K562 (cell line): Measurements from ENCODE around the gene PALM3. TPM values are rescaled to one million over a fixed set of nuclear protein-coding genes. Genes with fewer than 3 reads are reported as not detected.
A peak's percentile ranks its signal among the peaks of the same experiment; 100 is the strongest.

Experiments
- CXXC5 ChIP-seq: fragments of 250-450 bp; sonication (Bioruptor Pico); IDR thresholded peaks from 2 replicates; pipeline ENCODE4 v1.8.0; 2022; ENCODE audit warnings: inconsistent platforms, mild to moderate bottlenecking, moderate library complexity
- DMBX1 ChIP-seq: fragments of 250-450 bp; sonication (Bioruptor Pico); IDR thresholded peaks from 2 replicates; pipeline ENCODE4 v1.8.0; 2022; ENCODE audit warnings: inconsistent platforms, mild to moderate bottlenecking, moderate library complexity, borderline replicate concordance
- NRF1 ChIP-seq, 2 experiments: fragments of 450-650 bp; IDR thresholded peaks in 1 of 2; conservative IDR thresholded peaks in 1 of 2; 2 replicates each; pipeline ENCODE4 v1.6.1; 2014; ENCODE audit warnings: mild to moderate bottlenecking in 2 of 2
- PML ChIP-seq: IDR thresholded peaks from 2 replicates; pipeline ENCODE4 v1.6.1; 2012; ENCODE audit warnings: low read length, inconsistent platforms
- RCOR1 ChIP-seq, 2 experiments: IDR thresholded peaks; 2 replicates each; pipeline ENCODE4 v1.6.1; 2012; ENCODE audit warnings: low read depth in 2 of 2, low read length in 2 of 2, borderline replicate concordance in 1 of 2, improper control_type of control experiment in 1 of 2
- YY1 ChIP-seq, 3 experiments: IDR thresholded peaks; 2 replicates each; pipeline ENCODE4 v1.6.1; 2011; ENCODE audit warnings: low read length in 2 of 3, mild to moderate bottlenecking in 2 of 3, moderate library complexity in 2 of 3, borderline replicate concordance in 1 of 3, control low read depth in 1 of 3, low read depth in 1 of 3; ENCODE audit not compliant: insufficient read depth in 3 of 3, insufficient replicate concordance in 2 of 3, control insufficient read depth in 1 of 3, insufficient read length in 1 of 3; ENCODE audit errors: extremely low read depth in 1 of 3
- ZEB2 ChIP-seq: fragments of 450-650 bp; IDR thresholded peaks from 2 replicates; pipeline ENCODE4 v1.6.1; 2016
- ZNF232 ChIP-seq: sonication (generic); formaldehyde crosslinking; IDR thresholded peaks from 2 replicates; pipeline ENCODE4 v1.8.0; 2022; ENCODE audit warnings: mild to moderate bottlenecking, missing genetic modification reagents
- polyA plus RNA-seq, 8 experiments: library from polyadenylated mRNA; depleted of rRNA in 4 of 8; stranded (reverse) in 5 of 8; unstranded in 3 of 8; fragments of >200 nt; fragmentation: Nextera tagmentation in 2 of 8; fragmentation: Illumina TruSeq in 1 of 8; extraction: Ambion mirVana in 2 of 8; extraction: Trizol in 1 of 8; gene quantifications; 2 replicates each; pipeline versions ENCODE4 v1.2.1 to v1.2.3, GENCODE V29; 2011 to 2014; ENCODE audit warnings: inconsistent platforms in 1 of 8, missing spikeins in 1 of 8
- total RNA-seq, 7 experiments: library from RNA; depleted of rRNA in 6 of 7; stranded (reverse); fragments of >200 nt in 6 of 7; fragmentation: Illumina TruSeq in 2 of 7; extraction: Trizol in 2 of 7; gene quantifications; 2 replicates each; pipeline versions ENCODE4 v1.2.1 to v1.2.3, GENCODE V29; 2011 to 2021; ENCODE audit warnings: low replicate concordance in 1 of 7
- TF ChIP-seq, protein P1 (sequence below), 3 experiments: IDR thresholded peaks in 2 of 3; conservative IDR thresholded peaks in 1 of 3; 2 replicates each; pipeline ENCODE4 v1.5.1; 2011 to 2012; ENCODE audit warnings: low read length in 3 of 3, mild to moderate bottlenecking in 3 of 3, control low read depth in 2 of 3, improper control_type of control experiment in 1 of 3, inconsistent platforms in 1 of 3, low read depth in 1 of 3, mixed read lengths in 1 of 3, moderate library complexity in 1 of 3; ENCODE audit not compliant: insufficient read depth in 2 of 3
- TF ChIP-seq, protein P2 (sequence below): sonication (generic); formaldehyde crosslinking; IDR thresholded peaks from 2 replicates; pipeline ENCODE4 v1.8.0; 2022; ENCODE audit warnings: mild to moderate bottlenecking, missing genetic modification reagents
- TF ChIP-seq, protein P3 (sequence below): fragments of 450-650 bp; conservative IDR thresholded peaks from 2 replicates; pipeline ENCODE4 v1.6.1; 2016; ENCODE audit warnings: missing genetic modification characterization, low read depth, mild to moderate bottlenecking, missing compliant biosample characterization, moderate library complexity
- TF ChIP-seq, protein P4 (sequence below): fragments of 450-650 bp; IDR thresholded peaks from 2 replicates; pipeline ENCODE4 v1.6.1; 2016; ENCODE audit warnings: borderline replicate concordance
- TF ChIP-seq, protein P5 (sequence below): sonication (generic); formaldehyde crosslinking; IDR thresholded peaks from 2 replicates; pipeline ENCODE4 v1.8.1; 2022; ENCODE audit warnings: missing genetic modification reagents

Gene PALM3
- total and polyA plus RNA-seq, 9 of the 15 experiments (the other 6 are each of a cell fraction or from before 2014, with no cell fraction given): 0.07 to 9.3 (median 3.3) TPM

DNA sequence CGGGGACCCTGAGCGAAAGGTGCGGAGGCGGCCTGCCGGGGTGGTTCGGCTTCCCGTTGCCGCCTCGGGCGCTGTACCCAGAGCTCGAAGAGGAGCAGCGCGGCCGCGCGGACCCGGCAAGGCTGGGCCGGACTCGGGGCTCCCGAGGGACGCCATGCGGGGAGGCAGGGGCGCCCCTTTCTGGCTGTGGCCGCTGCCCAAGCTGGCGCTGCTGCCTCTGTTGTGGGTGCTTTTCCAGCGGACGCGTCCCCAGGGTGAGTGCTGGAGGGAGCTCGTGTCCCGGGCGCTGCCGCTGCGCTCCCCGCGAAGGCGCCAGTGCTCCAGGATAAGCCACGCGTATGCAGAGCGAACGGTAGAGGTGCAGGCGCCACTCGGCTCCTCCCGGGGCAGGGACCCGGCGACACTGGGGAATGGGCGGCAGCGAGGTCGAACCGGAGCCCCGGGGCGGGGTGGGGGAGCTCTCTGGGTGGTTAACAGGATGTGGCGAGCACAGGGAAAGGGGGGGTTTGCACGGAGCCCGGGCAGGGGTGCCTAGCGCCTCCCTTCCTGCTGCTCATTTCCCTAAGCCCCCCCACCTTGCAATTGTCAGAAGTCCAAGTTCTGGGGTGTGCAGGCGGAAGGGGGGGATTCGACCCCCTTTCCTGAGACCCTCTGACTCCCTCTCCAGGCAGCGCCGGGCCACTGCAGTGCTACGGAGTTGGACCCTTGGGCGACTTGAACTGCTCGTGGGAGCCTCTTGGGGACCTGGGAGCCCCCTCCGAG, 30.0 kb downstream of the PALM3 start, which contains the start of gene IL27RA (continued):
- TF ChIP-seq, protein P1, sequence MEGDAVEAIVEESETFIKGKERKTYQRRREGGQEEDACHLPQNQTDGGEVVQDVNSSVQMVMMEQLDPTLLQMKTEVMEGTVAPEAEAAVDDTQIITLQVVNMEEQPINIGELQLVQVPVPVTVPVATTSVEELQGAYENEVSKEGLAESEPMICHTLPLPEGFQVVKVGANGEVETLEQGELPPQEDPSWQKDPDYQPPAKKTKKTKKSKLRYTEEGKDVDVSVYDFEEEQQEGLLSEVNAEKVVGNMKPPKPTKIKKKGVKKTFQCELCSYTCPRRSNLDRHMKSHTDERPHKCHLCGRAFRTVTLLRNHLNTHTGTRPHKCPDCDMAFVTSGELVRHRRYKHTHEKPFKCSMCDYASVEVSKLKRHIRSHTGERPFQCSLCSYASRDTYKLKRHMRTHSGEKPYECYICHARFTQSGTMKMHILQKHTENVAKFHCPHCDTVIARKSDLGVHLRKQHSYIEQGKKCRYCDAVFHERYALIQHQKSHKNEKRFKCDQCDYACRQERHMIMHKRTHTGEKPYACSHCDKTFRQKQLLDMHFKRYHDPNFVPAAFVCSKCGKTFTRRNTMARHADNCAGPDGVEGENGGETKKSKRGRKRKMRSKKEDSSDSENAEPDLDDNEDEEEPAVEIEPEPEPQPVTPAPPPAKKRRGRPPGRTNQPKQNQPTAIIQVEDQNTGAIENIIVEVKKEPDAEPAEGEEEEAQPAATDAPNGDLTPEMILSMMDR (IDR thresholded peaks at IDR 0.05 in 2 of 3, conservative IDR thresholded peaks at IDR 0.05 in 1 of 3; ENCODE audit: insufficient read depth in 2 of 3, low read depth in 1 of 3, low read length in 3 of 3): peak; percentile 80 to 91 (median 84)
- TF ChIP-seq ZEB2 (no peak), DMBX1 (no peak), RCOR1 (IDR thresholded peaks at IDR 0.05; ENCODE audit: borderline replicate concordance in 1 of 2, low read depth in 2 of 2, low read length in 2 of 2) (peak in 1 of 2 experiments; percentile 35; a peak in 1 of 4 replicates), ZNF232 (CRISPR knock-in tag) (0 out of 2 replicates have a peak, but pooled peaks have one; percentile 40), YY1 (IDR thresholded peaks at IDR 0.05; ENCODE audit: borderline replicate concordance in 1 of 3, control insufficient read depth in 1 of 3, extremely low read depth in 1 of 3, insufficient read depth in 3 of 3, insufficient read length in 1 of 3, insufficient replicate concordance in 2 of 3, low read depth in 1 of 3, low read length in 2 of 3) (peak in 2 of 3 experiments; percentile 15 to 22), PML (0 out of 2 replicates have a peak, but pooled peaks have one; percentile 39), NRF1 (conservative IDR thresholded peaks at IDR 0.05 in 1 of 2, IDR thresholded peaks at IDR 0.05 in 1 of 2) (peak; percentile 33 to 46; a peak in 3 of 4 replicates), CXXC5 (CRISPR knock-in tag) (peak; percentile 64)
- TF ChIP-seq, protein P2, sequence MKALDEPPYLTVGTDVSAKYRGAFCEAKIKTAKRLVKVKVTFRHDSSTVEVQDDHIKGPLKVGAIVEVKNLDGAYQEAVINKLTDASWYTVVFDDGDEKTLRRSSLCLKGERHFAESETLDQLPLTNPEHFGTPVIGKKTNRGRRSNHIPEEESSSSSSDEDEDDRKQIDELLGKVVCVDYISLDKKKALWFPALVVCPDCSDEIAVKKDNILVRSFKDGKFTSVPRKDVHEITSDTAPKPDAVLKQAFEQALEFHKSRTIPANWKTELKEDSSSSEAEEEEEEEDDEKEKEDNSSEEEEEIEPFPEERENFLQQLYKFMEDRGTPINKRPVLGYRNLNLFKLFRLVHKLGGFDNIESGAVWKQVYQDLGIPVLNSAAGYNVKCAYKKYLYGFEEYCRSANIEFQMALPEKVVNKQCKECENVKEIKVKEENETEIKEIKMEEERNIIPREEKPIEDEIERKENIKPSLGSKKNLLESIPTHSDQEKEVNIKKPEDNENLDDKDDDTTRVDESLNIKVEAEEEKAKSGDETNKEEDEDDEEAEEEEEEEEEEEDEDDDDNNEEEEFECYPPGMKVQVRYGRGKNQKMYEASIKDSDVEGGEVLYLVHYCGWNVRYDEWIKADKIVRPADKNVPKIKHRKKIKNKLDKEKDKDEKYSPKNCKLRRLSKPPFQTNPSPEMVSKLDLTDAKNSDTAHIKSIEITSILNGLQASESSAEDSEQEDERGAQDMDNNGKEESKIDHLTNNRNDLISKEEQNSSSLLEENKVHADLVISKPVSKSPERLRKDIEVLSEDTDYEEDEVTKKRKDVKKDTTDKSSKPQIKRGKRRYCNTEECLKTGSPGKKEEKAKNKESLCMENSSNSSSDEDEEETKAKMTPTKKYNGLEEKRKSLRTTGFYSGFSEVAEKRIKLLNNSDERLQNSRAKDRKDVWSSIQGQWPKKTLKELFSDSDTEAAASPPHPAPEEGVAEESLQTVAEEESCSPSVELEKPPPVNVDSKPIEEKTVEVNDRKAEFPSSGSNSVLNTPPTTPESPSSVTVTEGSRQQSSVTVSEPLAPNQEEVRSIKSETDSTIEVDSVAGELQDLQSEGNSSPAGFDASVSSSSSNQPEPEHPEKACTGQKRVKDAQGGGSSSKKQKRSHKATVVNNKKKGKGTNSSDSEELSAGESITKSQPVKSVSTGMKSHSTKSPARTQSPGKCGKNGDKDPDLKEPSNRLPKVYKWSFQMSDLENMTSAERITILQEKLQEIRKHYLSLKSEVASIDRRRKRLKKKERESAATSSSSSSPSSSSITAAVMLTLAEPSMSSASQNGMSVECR (CRISPR knock-in tag): peak; percentile 52; the same call in 1 of the 2 replicates
- TF ChIP-seq, protein P3, sequence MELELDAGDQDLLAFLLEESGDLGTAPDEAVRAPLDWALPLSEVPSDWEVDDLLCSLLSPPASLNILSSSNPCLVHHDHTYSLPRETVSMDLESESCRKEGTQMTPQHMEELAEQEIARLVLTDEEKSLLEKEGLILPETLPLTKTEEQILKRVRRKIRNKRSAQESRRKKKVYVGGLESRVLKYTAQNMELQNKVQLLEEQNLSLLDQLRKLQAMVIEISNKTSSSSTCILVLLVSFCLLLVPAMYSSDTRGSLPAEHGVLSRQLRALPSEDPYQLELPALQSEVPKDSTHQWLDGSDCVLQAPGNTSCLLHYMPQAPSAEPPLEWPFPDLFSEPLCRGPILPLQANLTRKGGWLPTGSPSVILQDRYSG (tag): 0 out of 2 replicates have a peak, but pooled peaks have one; percentile 45
- TF ChIP-seq, protein P4, sequence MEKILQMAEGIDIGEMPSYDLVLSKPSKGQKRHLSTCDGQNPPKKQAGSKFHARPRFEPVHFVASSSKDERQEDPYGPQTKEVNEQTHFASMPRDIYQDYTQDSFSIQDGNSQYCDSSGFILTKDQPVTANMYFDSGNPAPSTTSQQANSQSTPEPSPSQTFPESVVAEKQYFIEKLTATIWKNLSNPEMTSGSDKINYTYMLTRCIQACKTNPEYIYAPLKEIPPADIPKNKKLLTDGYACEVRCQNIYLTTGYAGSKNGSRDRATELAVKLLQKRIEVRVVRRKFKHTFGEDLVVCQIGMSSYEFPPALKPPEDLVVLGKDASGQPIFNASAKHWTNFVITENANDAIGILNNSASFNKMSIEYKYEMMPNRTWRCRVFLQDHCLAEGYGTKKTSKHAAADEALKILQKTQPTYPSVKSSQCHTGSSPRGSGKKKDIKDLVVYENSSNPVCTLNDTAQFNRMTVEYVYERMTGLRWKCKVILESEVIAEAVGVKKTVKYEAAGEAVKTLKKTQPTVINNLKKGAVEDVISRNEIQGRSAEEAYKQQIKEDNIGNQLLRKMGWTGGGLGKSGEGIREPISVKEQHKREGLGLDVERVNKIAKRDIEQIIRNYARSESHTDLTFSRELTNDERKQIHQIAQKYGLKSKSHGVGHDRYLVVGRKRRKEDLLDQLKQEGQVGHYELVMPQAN: peak; percentile 38; the same call in 1 of the 2 replicates
- TF ChIP-seq, protein P5, sequence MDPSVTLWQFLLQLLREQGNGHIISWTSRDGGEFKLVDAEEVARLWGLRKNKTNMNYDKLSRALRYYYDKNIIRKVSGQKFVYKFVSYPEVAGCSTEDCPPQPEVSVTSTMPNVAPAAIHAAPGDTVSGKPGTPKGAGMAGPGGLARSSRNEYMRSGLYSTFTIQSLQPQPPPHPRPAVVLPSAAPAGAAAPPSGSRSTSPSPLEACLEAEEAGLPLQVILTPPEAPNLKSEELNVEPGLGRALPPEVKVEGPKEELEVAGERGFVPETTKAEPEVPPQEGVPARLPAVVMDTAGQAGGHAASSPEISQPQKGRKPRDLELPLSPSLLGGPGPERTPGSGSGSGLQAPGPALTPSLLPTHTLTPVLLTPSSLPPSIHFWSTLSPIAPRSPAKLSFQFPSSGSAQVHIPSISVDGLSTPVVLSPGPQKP (CRISPR knock-in tag): no peak
